Measurements from ENCODE around the gene TTC39B.
A peak's percentile ranks its signal among the peaks of the same experiment; 100 is the strongest.
"Not testable (repeated sequence)": the region's sequence is repeated elsewhere in the genome, so short reads cannot be mapped to it uniquely, and the experiment has no call there.

The TTC39B gene

GRCh38 chr9:15235658-15236057 lies 71.4 kb downstream of the TTC39B start:
- Histone ChIP-seq H3K4me3 (replicated peaks; ENCODE audit: low read depth, low read length) (no peak overlapping the region), H3K36me3 (ENCODE audit: control insufficient read depth, insufficient read depth, low read length) (no peaks in the 10 kb centered on the region), H3K27me3 (replicated peaks; ENCODE audit: control insufficient read depth, insufficient read depth, low read length) (no peaks in the 10 kb centered on the region)
- no peak for DNase-seq (ENCODE audit: extremely low read depth, insufficient read length)
- no peak for TF ChIP-seq CTCF (IDR thresholded peaks at IDR 0.05; ENCODE audit: insufficient read depth, low read length, poor library complexity, severe bottlenecking)

DNA sequence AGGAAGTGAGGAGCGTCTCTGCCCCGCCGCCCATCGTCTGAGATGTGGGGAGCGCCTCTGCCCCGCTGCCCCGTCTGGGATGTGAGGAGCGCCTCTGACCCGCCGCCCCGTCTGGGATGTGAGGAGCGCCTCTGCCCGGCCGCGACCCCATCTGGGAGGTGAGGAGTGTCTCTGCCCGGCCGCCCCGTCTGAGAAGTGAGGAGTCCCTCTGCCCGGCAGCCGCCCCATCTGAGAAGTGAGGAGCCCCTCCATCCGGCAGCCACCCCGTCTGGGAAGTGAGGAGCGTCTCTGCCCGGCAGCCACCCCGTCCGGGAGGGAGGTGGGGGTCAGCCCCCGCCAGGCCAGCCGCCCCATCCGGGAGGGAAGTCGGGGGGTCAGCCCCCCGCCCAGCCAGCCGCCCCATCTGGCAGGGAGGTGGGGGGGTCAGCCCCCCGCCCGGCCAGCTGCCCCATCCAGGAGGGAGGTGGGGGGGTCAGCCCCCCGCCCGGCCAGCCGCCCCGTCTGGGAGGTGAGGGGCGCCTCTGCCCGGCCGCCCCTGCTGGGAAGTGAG lies 73.0 kb downstream of the TTC39B start:
- H3K36me3 ChIP-seq (ENCODE audit: control insufficient read depth, insufficient read depth, low read length); H3K27me3 ChIP-seq (replicated peaks; ENCODE audit: control insufficient read depth, insufficient read depth, low read length); H3K4me3 ChIP-seq (replicated peaks; ENCODE audit: low read depth, low read length); DNase-seq (ENCODE audit: extremely low read depth, insufficient read length): not testable (repeated sequence)

GRCh38 chr9:15232706-15233280 lies 74.2 kb downstream of the TTC39B start:
- DNase-seq (ENCODE audit: extremely low read depth, insufficient read length); H3K36me3 ChIP-seq (ENCODE audit: control insufficient read depth, insufficient read depth, low read length); H3K4me3 ChIP-seq (replicated peaks; ENCODE audit: low read depth, low read length): not testable (repeated sequence)

DNA sequence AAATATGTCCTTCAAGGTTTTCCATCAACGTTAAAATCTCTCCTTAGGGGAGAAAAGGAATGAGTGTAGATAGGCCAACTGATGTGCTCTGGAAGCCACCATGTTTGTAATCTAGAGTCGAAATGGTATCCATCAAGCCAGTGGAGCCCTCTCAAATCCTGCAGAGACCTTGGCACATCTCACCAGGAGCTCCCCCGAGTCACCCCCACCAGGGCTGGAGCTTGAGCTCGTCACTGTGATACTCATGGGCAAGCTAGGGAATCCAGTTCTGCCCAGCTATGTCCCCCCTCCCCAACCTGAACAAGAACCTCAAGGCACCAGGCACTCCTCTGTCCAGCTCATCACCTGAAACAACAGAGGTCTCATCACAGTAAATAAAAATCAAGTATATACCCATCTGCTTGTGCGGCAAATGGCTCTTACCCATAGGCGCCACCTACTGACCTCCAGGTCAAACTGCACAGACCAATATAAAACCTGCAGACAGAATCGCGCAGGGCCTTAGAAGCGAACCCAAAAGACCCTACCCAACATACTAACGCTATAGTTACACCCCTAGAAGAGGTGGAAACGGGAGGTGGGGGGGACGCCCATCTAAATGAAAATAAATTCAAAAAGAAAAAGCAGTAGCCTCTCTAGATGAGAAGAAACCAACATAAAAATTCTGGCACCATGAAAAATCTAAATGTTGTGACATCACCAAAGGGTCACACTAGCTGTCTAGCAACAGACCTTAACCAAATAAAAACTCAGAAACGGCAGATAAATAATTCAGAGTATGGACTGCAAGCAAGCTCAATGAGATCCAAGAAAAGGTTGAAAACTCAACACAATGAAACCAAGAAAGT lies 75.0 kb downstream of the TTC39B start:
- TF ChIP-seq CTCF (IDR thresholded peaks at IDR 0.05; ENCODE audit: insufficient read depth, low read length, poor library complexity, severe bottlenecking): peak; percentile 82
- Histone ChIP-seq H3K27me3 (replicated peaks; ENCODE audit: control insufficient read depth, insufficient read depth, low read length) (no peaks in the 10 kb centered on the region), H3K4me3 (replicated peaks; ENCODE audit: low read depth, low read length) (no peak overlapping the region), H3K36me3 (ENCODE audit: control insufficient read depth, insufficient read depth, low read length) (no peaks in the 10 kb centered on the region)
- DNase-seq (ENCODE audit: extremely low read depth, insufficient read length): peak; percentile 3

More at GRCh38 chr9:15232706-15233280, 74.2 kb downstream of the TTC39B start:
- H3K27me3 ChIP-seq (replicated peaks; ENCODE audit: control insufficient read depth, insufficient read depth, low read length): not testable (repeated sequence)

DNA sequence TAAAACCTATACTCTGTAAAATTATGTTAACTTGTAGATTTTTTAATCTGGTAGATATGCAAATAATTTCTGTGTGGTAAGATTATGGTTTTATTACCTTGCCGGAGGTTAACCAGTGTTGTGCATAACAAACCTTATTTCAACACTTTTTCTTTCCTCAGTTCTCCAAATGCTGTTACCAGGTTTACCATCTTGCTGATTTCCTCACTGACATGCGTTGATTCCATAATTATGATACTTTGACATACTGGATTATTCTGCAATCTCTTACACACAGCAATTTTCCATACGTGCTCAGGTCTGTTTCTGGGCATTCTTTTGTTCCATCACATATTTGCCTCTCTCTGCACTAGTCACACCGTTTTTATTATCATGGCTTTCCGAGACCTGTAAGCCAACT lies 77.6 kb downstream of the TTC39B start:
- TF ChIP-seq CTCF (IDR thresholded peaks at IDR 0.05; ENCODE audit: insufficient read depth, low read length, poor library complexity, severe bottlenecking): no peak
- Histone ChIP-seq H3K27me3 (replicated peaks; ENCODE audit: control insufficient read depth, insufficient read depth, low read length) (no peaks in the 10 kb centered on the region), H3K36me3 (ENCODE audit: control insufficient read depth, insufficient read depth, low read length) (no peaks in the 10 kb centered on the region), H3K4me3 (replicated peaks; ENCODE audit: low read depth, low read length) (no peak overlapping the region)
- DNase-seq (ENCODE audit: extremely low read depth, insufficient read length): no peak

- no peaks in the 10 kb centered on the region for H3K36me3 ChIP-seq (ENCODE audit: control insufficient read depth, insufficient read depth, low read length)
- no peak for DNase-seq (ENCODE audit: extremely low read depth, insufficient read length)
- no peaks in the 10 kb centered on the region for H3K27me3 ChIP-seq (replicated peaks; ENCODE audit: control insufficient read depth, insufficient read depth, low read length)
- H3K4me3 ChIP-seq (replicated peaks; ENCODE audit: low read depth, low read length): no peak overlapping the region
- no peak for TF ChIP-seq CTCF (IDR thresholded peaks at IDR 0.05; ENCODE audit: insufficient read depth, low read length, poor library complexity, severe bottlenecking)
These were observed 79.5 kb downstream of the TTC39B start for GRCh38 chr9:15227491-15227890.

Data from GM06990 (cell line).